H1 (cell line): ENCODE measurements around the gene APEH. TPM values are rescaled to one million over a fixed set of nuclear protein-coding genes. Genes with fewer than 3 reads are reported as not detected.

ENCODE experiments used
- CTCF ChIA-PET: fragments of 300-600 bp; sonication (Branson Sonifier 250); formaldehyde crosslinking; loops from one replicate; lab custom pipeline; 2021; ENCODE audit not compliant: partially characterized antibody; lab: Charles Lee
- POLR2A ChIA-PET: fragments of 300-600 bp; sonication (Branson Sonifier 250); formaldehyde crosslinking; loops from one replicate; lab custom pipeline; 2021; ENCODE audit warnings: inconsistent platforms; ENCODE audit not compliant: partially characterized antibody; lab: Charles Lee
- DNase-seq, 2 experiments: peaks; one replicate each; pipeline versions ENCODE4 v3.0.0 to v3.0.0-alpha.2; 2010 to 2022; ENCODE audit warnings: low spot score in 2 of 2, low read depth in 1 of 2, mixed read lengths in 1 of 2
- FAIRE-seq: peaks from 2 replicates; lab custom pipeline; 2011; peaks lifted over from hg19 to GRCh38; lab: Jason Lieb, UNC
- H2AFZ ChIP-seq: 2 replicates; pipeline ENCODE4 v1.8.1; 2012; ENCODE audit warnings: low read length, inconsistent platforms
- H2AK5ac ChIP-seq: 2 replicates; pipeline ENCODE4 v1.6.1; 2013; ENCODE audit warnings: low read depth, low read length
- H2BK120ac ChIP-seq: replicated peaks from 2 replicates; pipeline ENCODE3; 2013; ENCODE audit warnings: low read depth, low read length, inconsistent platforms
- H2BK12ac ChIP-seq: 2 replicates; pipeline ENCODE4 v1.6.1; 2013; ENCODE audit warnings: low read depth, low read length
- H2BK15ac ChIP-seq: 2 replicates; pipeline ENCODE4 v1.6.1; 2013; ENCODE audit warnings: low read length
- H2BK20ac ChIP-seq: 2 replicates; pipeline ENCODE4 v1.6.1; 2013; ENCODE audit warnings: low read length
- H2BK5ac ChIP-seq: 2 replicates; pipeline ENCODE4 v1.6.1; 2013; ENCODE audit warnings: low read depth, low read length
- H3K14ac ChIP-seq: 2 replicates; pipeline ENCODE4 v1.6.1; 2013; ENCODE audit warnings: inconsistent platforms; ENCODE audit not compliant: insufficient read length
- H3K18ac ChIP-seq: 2 replicates; pipeline ENCODE4 v1.6.1; 2013; ENCODE audit warnings: low read length; ENCODE audit errors: extremely low read depth
- H3K23ac ChIP-seq: 2 replicates; pipeline ENCODE4 v1.6.1; 2013; ENCODE audit warnings: inconsistent platforms; ENCODE audit not compliant: insufficient read length
- H3K23me2 ChIP-seq: 2 replicates; pipeline ENCODE4 v1.6.1; 2013; ENCODE audit warnings: low read depth, low read length
- H3K27ac ChIP-seq: 2 replicates; pipeline ENCODE4 v1.6.1; 2011; ENCODE audit warnings: low read depth, low read length, inconsistent platforms
- H3K27me3 ChIP-seq, 4 experiments: replicated peaks in 1 of 4; 1 replicate in 1 of 4; 2 replicates in 3 of 4; pipeline versions ENCODE4 v1.6.1 to v1.8.1; 2011 to 2013; ENCODE audit warnings: low read length in 3 of 4, mild to moderate bottlenecking in 3 of 4, inconsistent platforms in 2 of 4, mixed read lengths in 2 of 4, moderate library complexity in 1 of 4; ENCODE audit not compliant: control insufficient read depth in 3 of 4, insufficient read depth in 3 of 4; ENCODE audit errors: extremely low read depth in 1 of 4
- H3K36me3 ChIP-seq, 4 experiments: 2 replicates each; pipeline versions ENCODE4 v1.6.1 to v1.8.1; 2011 to 2013; ENCODE audit warnings: mild to moderate bottlenecking in 4 of 4, low read length in 3 of 4, moderate library complexity in 2 of 4, control low read depth in 1 of 4, inconsistent platforms in 1 of 4; ENCODE audit not compliant: insufficient read depth in 4 of 4, control insufficient read depth in 2 of 4
- H3K4ac ChIP-seq: replicated peaks from 2 replicates; pipeline ENCODE3; 2013; ENCODE audit warnings: low read length, low read depth, mixed read lengths, inconsistent platforms; ENCODE audit not compliant: insufficient read length
- H3K4me1 ChIP-seq, 4 experiments: replicated peaks in 1 of 4; 1 replicate in 1 of 4; 2 replicates in 3 of 4; pipeline versions ENCODE4 v1.6.1 to v1.8.1; 2011 to 2013; ENCODE audit warnings: low read length in 3 of 4, inconsistent platforms in 2 of 4, mixed read lengths in 1 of 4; ENCODE audit not compliant: insufficient read depth in 4 of 4, control insufficient read depth in 3 of 4
- H3K4me2 ChIP-seq, 2 experiments: 2 replicates each; pipeline versions ENCODE4 v1.6.1 to v1.8.1; 2011 to 2013; ENCODE audit warnings: low read depth in 2 of 2, low read length in 2 of 2, control low read depth in 1 of 2, inconsistent platforms in 1 of 2, mild to moderate bottlenecking in 1 of 2; ENCODE audit not compliant: insufficient read depth in 1 of 2
- H3K4me3 ChIP-seq, 4 experiments: fragments of 200-600, 300-600 bp in 1 of 4; sonication (generic), shearing (Covaris generic), sonication (Bioruptor Twin) in 1 of 4; 2 replicates each; pipeline versions ENCODE4 v1.5.1 to v1.8.1; 2011 to 2016; ENCODE audit warnings: low read length in 4 of 4, low read depth in 3 of 4, control low read depth in 2 of 4, inconsistent platforms in 2 of 4, mild to moderate bottlenecking in 2 of 4, mixed read lengths in 1 of 4, moderate library complexity in 1 of 4; ENCODE audit not compliant: insufficient read depth in 2 of 4; ENCODE audit errors: extremely low read depth in 1 of 4
- H3K56ac ChIP-seq: replicated peaks from 2 replicates; pipeline ENCODE3; 2013; ENCODE audit warnings: low read depth, mild to moderate bottlenecking, mixed read lengths, low read length, inconsistent platforms; ENCODE audit not compliant: insufficient read length
- H3K79me1 ChIP-seq: 2 replicates; pipeline ENCODE4 v1.6.1; 2013; ENCODE audit warnings: low read depth, low read length, control low read depth
- H3K79me2 ChIP-seq, 2 experiments: 2 replicates each; pipeline versions ENCODE4 v1.6.1 to v1.8.1; 2012 to 2013; ENCODE audit warnings: low read length in 2 of 2, mild to moderate bottlenecking in 2 of 2, inconsistent platforms in 1 of 2; ENCODE audit not compliant: insufficient read depth in 2 of 2, control insufficient read depth in 1 of 2
- H3K9ac ChIP-seq, 4 experiments: replicated peaks in 1 of 4; 1 replicate in 1 of 4; 2 replicates in 3 of 4; pipeline versions ENCODE4 v1.6.1 to v1.8.1; 2011 to 2013; ENCODE audit warnings: low read depth in 3 of 4, low read length in 3 of 4, control low read depth in 2 of 4, mild to moderate bottlenecking in 2 of 4, moderate library complexity in 2 of 4, inconsistent platforms in 1 of 4; ENCODE audit errors: extremely low read depth in 1 of 4
- H3K9me3 ChIP-seq, 2 experiments: 2 replicates each; pipeline versions ENCODE4 v1.6.1 to v1.8.1; 2012 to 2013; ENCODE audit warnings: mild to moderate bottlenecking in 2 of 2, moderate library complexity in 2 of 2, control low read depth in 1 of 2, inconsistent platforms in 1 of 2, low read depth in 1 of 2, low read length in 1 of 2, mixed read lengths in 1 of 2; ENCODE audit not compliant: insufficient read depth in 2 of 2
- H4K20me1 ChIP-seq, 2 experiments: replicated peaks in 1 of 2; 2 replicates each; pipeline versions ENCODE3 to v1.8.1; 2011 to 2013; ENCODE audit warnings: inconsistent platforms in 2 of 2, low read length in 2 of 2, mild to moderate bottlenecking in 1 of 2; ENCODE audit not compliant: insufficient read depth in 2 of 2, control insufficient read depth in 1 of 2
- H4K5ac ChIP-seq: 2 replicates; pipeline ENCODE4 v1.6.1; 2013; ENCODE audit warnings: low read length, low read depth, mixed read lengths, inconsistent platforms; ENCODE audit not compliant: insufficient read length
- H4K8ac ChIP-seq: 2 replicates; pipeline ENCODE4 v1.8.0; 2013; ENCODE audit warnings: mild to moderate bottlenecking, moderate library complexity, low read length, inconsistent platforms; ENCODE audit not compliant: insufficient read depth; ENCODE audit errors: extremely low read depth
- H4K91ac ChIP-seq: replicated peaks from 2 replicates; pipeline ENCODE3; 2013; ENCODE audit warnings: low read length, mixed read lengths, inconsistent platforms; ENCODE audit not compliant: insufficient read length
- BRCA1 ChIP-seq: IDR thresholded peaks from 2 replicates; pipeline ENCODE4 v1.6.1; 2012; ENCODE audit warnings: low read depth, low read length, improper control_type of control experiment
- EP300 ChIP-seq, 2 experiments: IDR thresholded peaks; 1 replicate in 1 of 2; 2 replicates in 1 of 2; pipeline ENCODE4 v1.6.1; 2011 to 2012; ENCODE audit warnings: low read depth in 2 of 2, low read length in 2 of 2, mild to moderate bottlenecking in 2 of 2, borderline replicate concordance in 1 of 2, inconsistent platforms in 1 of 2, moderate library complexity in 1 of 2
- GTF2F1 ChIP-seq: IDR thresholded peaks from 2 replicates; pipeline ENCODE4 v1.6.1; 2012; ENCODE audit warnings: low read depth, low read length, improper control_type of control experiment, borderline replicate concordance
- NRF1 ChIP-seq: IDR thresholded peaks from 2 replicates; pipeline ENCODE4 v1.6.1; 2011; ENCODE audit warnings: mild to moderate bottlenecking, low read depth, low read length, improper control_type of control experiment
- RFX5 ChIP-seq: IDR thresholded peaks from 2 replicates; pipeline ENCODE4 v1.6.1; 2011; ENCODE audit warnings: low read depth, low read length, improper control_type of control experiment, borderline replicate concordance
- SP4 ChIP-seq: IDR thresholded peaks from 2 replicates; pipeline ENCODE4 v1.6.1; 2012; ENCODE audit warnings: low read length, inconsistent platforms
- TAF1 ChIP-seq: IDR thresholded peaks from 2 replicates; pipeline ENCODE4 v1.6.1; 2011; ENCODE audit warnings: mild to moderate bottlenecking, low read depth, low read length
- YY1 ChIP-seq: IDR thresholded peaks from 2 replicates; pipeline ENCODE4 v1.6.1; 2011; ENCODE audit warnings: low read depth, mild to moderate bottlenecking, low read length
- WGBS, 2 experiments: shearing (Covaris generic) in 1 of 2; methylation state at CpG; one replicate each; pipeline versions ENCODE4 v1.1.6 to v1.1.7; 2013 to 2015; ENCODE audit warnings: low lambda C conversion rate in 2 of 2, mixed read lengths in 2 of 2, inconsistent platforms in 1 of 2, low coverage in 1 of 2, missing lambda C conversion rate in 1 of 2; ENCODE audit not compliant: insufficient replicate concordance in 2 of 2, insufficient coverage in 1 of 2, insufficient read length in 1 of 2; ENCODE audit errors: extremely low coverage in 1 of 2, missing lambda C conversion rate in 1 of 2; 5-methylcytosine and 5-hydroxymethylcytosine counted together
- polyA plus RNA-seq, 7 experiments: library from polyadenylated mRNA; depleted of rRNA in 3 of 7; stranded (reverse) in 5 of 7; unstranded in 2 of 7; fragments of >200 nt in 5 of 7; fragments of 200-250 nt in 2 of 7; gene quantifications; 1 replicate in 5 of 7; 2 replicates in 1 of 7; 4 replicates in 1 of 7; pipeline versions ENCODE4 v1.2.1 to v1.2.3, GENCODE V29; 2011 to 2013; ENCODE audit warnings: missing spikeins in 2 of 7, mixed read lengths in 2 of 7
- total RNA-seq: library from RNA; stranded (reverse); fragmentation: NEBNext Ultra II Directional; extraction: Animal tissue kit (Norgen Biotek cat#: 25700); gene quantifications from 2 replicates; pipeline ENCODE4 v1.2.1, GENCODE V29; 2021
- TF ChIP-seq, protein P1 (sequence below): IDR thresholded peaks from 2 replicates; pipeline ENCODE4 v1.6.1; 2011; ENCODE audit warnings: low read depth, mild to moderate bottlenecking, low read length; ENCODE audit not compliant: insufficient read depth
- TF ChIP-seq, protein P2 (sequence below): IDR thresholded peaks from 2 replicates; pipeline ENCODE4 v1.6.1; 2012; ENCODE audit warnings: inconsistent platforms
- TF ChIP-seq, protein P3 (sequence below): IDR thresholded peaks from 2 replicates; pipeline ENCODE4 v1.6.1; 2012; ENCODE audit warnings: low read length, inconsistent platforms

Gene APEH
- total and polyA plus RNA-seq, 2 of the 8 experiments (the other 6 are each of a cell fraction or from before 2014, with no cell fraction given): 222 to 260 TPM

DNA sequence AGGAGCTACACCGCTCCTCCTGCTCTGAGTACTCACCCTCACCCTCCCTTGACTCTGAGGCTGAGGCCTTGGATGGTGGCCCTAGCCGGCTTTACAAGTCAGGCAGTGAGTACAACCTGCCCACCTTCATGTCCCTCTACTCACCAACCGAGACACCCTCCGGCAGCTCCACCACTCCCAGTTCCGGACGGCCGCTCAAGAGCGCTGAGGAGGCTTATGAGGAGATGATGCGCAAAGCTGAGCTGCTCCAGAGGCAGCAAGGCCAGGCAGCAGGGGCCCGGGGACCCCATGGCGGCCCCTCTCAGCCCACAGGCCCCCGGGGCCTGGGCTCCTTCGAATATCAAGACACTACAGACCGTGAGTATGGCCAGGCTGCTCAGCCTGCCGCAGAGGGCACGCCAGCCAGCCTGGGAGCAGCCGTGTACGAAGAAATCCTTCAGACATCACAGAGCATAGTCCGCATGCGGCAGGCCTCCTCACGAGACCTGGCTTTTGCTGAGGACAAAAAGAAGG is 21.2 kb upstream of the APEH start:
- ChIA-PET POLR2A (interaction anchor here (0.8 to 1.6 kb wide), 2 partner anchors 16 to 50 kb away, joined by 3 read pairs; no protein-coding TSS in a partner anchor), CTCF (interaction anchor here (0.8 to 7.9 kb wide), 10 partner anchors 9 to 113 kb away, joined by 3 to 39 read pairs (median 4); no protein-coding TSS in a partner anchor)
- Histone ChIP-seq H2BK12ac (no peak overlapping the region), H2BK20ac (no peak overlapping the region), H3K4ac (no peak overlapping the region), H3K4me3 (no peak overlapping the region), H3K4me2 (no peak overlapping the region), H4K20me1 (no peaks in the 10 kb centered on the region), H2BK120ac (no peak overlapping the region), H3K9ac (no peak overlapping the region), H3K56ac (no peak overlapping the region), H3K23ac (no peak overlapping the region), H3K27me3 (no peaks in the 10 kb centered on the region), H4K91ac (no peak overlapping the region), H3K79me1 (no peaks in the 10 kb centered on the region), H3K27ac (no peak overlapping the region), H3K36me3 (no peaks in the 10 kb centered on the region), H3K79me2 (no peaks in the 10 kb centered on the region), H3K9me3 (no peaks in the 10 kb centered on the region), H3K14ac (no peak overlapping the region), H3K18ac (no peak overlapping the region), H2AFZ (no peak overlapping the region), H2BK5ac (no peak overlapping the region), H2AK5ac (no peak overlapping the region), H4K5ac (no peak overlapping the region), H2BK15ac (no peak overlapping the region), H3K4me1 (no peaks in the 10 kb centered on the region; a peak in 1 of 7 replicates), H4K8ac (no peak overlapping the region; the same call in 1 of the 2 replicates), H3K23me2 (no peaks in the 10 kb centered on the region)
- WGBS, 2 experiments: 95% methylated on average over 21 of the region's 21 CpGs; no CpG with 5 or more reads in 1 of the 2 experiments
- no peak for DNase-seq
- FAIRE-seq: no peak
- TF ChIP-seq RFX5 (no peak), BRCA1 (no peak), YY1 (no peak), EP300 (IDR thresholded peaks at IDR 0.05; ENCODE audit: borderline replicate concordance in 1 of 2, low read depth in 2 of 2, low read length in 2 of 2) (no peak), TAF1 (no peak), NRF1 (no peak), GTF2F1 (no peak), SP4 (no peak)
- TF ChIP-seq, protein P1, sequence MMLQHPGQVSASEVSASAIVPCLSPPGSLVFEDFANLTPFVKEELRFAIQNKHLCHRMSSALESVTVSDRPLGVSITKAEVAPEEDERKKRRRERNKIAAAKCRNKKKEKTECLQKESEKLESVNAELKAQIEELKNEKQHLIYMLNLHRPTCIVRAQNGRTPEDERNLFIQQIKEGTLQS: no peak
- TF ChIP-seq, protein P2, sequence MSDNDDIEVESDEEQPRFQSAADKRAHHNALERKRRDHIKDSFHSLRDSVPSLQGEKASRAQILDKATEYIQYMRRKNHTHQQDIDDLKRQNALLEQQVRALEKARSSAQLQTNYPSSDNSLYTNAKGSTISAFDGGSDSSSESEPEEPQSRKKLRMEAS: no peak
- TF ChIP-seq, protein P3, sequence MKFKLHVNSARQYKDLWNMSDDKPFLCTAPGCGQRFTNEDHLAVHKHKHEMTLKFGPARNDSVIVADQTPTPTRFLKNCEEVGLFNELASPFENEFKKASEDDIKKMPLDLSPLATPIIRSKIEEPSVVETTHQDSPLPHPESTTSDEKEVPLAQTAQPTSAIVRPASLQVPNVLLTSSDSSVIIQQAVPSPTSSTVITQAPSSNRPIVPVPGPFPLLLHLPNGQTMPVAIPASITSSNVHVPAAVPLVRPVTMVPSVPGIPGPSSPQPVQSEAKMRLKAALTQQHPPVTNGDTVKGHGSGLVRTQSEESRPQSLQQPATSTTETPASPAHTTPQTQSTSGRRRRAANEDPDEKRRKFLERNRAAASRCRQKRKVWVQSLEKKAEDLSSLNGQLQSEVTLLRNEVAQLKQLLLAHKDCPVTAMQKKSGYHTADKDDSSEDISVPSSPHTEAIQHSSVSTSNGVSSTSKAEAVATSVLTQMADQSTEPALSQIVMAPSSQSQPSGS: no peak
